Non-pigmented ciliary epithelial cell (primary cell): Measurements from ENCODE around the gene LPIN1.

Experiments used
- DNase-seq: peaks from one replicate; pipeline ENCODE4 v3.0.0-alpha.2; 2010; ENCODE audit warnings: low read depth

The LPIN1 gene

DNA sequence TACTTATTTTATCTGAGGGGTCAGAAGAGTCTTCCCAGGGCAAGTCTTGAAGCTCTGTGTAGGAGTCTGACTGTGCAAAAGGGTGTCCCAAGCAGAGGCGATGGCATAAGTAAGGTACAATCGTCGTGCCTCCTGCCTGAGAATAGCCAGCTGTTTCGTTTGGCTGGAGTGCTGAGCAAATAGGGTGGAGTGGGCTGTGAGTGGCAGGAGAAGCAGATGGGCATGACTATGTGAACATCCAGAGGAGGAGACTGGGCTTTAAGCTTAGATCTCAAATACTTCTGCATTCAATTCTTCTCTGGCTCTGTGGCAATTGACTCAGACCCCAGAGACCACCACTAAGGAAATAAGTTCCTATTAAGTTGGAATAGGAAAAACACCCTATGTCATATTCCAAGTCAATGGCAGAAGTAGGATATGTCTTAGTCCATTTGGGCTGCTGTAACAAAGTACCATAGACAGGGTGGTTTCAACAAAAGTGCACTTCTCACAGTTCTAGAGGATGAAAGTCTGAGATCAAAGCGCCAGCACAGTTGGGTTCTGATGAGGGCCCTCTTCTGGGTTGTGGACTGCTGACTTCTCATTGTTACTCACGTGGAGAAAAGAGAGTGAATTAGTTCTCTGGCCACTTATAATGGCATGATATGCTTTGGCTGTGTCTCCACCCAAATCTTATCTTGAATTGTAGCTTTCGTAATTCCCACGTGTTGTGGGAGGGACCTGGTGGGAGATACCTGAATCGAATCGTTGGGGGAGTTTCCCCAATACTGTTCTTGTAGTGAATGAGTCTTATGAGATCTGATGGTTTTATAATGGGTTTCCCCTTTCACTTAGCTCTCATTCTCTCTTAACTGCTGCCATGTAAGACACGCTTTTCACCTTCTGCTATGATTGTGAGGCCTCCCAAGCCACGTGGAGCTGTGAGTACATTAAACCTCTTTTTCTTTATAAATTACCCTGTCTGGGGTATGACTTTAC is 120.2 kb downstream of the LPIN1 start:
- DNase-seq, result no peak

DNA sequence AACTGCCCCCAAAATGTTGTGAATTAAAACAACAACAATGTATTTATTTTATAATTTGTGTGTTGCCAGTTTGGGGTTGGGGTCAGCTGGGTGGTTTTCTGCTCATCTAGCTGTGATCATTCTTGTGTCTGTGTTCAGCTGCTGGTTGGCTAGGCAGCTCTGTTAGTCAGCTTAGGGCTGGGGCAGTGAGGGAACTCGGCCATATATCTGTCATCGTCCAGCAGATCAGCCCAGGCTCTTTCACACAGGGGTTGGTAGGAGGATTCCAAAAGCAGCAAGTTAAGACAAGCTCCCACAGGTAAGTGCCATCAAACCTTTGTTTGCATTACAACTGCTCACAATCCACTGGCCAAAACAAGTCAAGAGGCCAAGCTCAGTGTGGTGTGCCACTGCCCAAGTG is 121.5 kb downstream of the LPIN1 start:
- no peak for DNase-seq

DNA sequence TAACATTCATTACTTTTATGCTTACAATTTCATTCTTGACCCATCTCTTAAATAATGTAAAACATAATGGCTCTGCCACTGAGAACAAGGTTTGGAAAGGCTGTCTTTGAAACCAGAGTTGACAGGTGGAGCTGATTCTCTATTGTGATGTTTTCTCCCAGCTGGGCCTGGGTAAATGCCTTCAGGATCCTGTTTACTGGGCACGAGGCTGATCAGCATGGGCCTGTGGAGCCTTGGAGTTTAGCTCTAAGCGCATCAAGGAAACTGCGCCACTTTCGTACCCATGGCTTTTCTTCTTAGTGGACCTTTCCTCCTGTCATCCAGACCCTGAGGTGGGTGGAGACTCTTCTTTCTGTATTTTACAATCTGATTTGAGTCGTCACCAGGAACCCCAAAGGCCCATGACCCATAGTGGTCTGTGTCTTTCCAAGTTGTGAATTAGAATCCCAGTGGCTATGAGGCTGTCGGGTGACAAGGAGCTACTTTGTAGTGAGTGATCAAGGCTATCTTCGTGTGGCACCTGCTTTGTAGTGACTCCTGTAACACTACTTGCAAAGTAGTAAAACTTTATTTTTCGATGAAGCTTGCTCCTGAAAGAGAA is 123.1 kb downstream of the LPIN1 start:
- no peak for DNase-seq

DNA sequence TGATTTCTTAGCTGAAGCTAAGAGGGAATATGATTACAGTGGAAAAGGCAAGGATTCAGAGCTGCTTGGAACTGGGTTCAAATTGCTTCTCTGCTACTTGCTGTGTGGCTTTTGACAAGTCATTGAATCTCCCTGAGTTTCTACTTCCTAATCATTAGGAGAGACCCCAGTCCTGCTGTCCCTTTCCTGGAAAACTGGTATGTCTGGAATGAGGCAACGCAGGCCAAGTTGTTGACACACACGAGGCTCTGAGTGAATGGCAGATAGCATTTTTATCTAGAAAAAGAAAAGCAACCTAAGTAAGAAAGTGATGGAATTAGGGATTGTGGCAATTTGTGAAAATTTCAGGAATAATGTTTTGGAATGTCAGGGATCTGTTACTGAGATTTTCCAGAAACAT is 123.6 kb downstream of the LPIN1 start:
- DNase-seq, result no peak

DNA sequence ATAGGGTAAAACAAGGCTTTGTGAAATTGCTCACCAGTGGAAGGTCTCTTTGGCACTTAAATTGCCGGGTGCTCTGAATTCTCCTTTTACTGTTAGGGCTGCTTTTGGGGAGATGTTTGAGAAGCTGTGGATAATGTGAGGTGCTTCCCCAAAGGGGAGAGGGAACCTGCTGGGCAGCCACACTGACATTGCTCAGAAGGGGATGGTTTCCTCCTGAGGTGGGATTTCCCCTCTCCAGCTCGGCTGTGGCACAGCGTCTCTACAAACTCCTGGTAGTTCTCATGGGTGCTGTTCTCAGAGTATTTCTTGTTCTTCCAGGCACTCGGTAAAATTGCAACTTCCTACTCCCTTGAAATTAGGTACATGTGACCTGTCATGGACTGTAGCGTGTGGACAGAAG is 124.2 kb downstream of the LPIN1 start:
- DNase-seq, result no peak

DNA sequence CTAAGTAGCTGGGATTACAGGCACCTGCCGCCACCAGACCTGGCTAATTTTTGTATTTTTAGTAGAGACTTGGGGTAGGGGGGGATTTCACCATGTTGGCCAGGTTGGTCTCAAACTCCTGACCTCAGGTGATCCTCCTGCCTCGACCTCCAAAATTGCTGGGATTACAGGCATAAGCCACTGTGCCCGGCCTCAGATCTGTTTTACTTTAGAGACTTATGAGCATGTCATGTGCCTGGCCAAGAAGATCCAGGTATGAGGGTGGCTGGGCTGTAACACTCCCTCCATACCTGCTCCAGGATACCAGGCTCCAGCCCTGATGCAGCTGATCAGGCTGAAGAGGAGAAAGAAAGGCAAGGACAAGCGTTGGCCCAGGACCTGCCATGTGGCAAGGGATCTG is 125.0 kb downstream of the LPIN1 start:
- DNase-seq, result no peak

DNA sequence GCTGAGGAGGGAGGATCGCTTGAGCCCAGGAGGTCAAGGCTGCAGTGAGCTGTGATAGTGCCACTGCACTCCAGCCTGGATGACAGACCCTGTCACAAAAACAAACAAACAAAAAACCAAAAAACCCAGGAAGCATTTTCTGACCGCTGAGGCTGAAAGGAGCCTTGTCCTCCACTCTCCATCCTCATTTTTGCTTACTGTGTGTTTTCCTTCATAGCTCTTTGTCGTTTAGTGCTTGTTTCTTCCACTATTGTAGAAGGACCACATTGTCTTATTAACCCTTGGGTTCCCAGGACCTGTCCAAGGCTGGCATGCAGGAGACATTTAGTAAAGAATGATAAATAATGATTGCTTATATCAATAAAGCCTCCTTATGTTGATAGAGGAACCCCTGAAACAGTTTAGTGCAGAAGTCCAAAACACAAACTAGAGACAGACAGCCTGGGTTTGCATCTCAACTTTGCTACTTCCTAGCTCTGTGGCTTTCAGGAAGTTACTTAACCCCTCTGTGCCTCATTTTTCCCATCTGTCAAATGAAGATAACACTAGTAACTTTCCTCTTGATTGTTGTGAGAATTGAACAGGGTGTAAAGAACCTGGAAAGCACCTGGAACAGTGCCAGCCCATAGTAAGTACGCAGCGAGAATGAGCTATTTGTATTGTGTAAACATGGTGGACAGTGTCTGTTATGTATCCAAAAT is 126.0 kb downstream of the LPIN1 start:
- DNase-seq, result no peak

DNA sequence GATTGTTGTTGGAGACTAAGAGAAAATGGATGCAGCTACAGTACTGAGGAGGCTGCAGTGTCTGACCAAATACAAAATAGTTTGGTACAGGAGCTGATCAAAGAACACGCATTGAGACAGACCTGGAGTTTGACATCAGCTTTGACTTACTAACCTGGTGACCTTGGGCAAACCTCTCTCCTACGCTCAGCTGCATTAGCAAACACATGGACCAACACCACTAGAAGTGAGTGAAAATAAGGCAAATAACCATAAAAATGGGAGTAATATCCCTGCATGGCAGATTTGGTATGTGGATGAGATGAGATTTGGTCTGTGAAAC is 126.5 kb downstream of the LPIN1 start:
- DNase-seq, result no peak

DNA sequence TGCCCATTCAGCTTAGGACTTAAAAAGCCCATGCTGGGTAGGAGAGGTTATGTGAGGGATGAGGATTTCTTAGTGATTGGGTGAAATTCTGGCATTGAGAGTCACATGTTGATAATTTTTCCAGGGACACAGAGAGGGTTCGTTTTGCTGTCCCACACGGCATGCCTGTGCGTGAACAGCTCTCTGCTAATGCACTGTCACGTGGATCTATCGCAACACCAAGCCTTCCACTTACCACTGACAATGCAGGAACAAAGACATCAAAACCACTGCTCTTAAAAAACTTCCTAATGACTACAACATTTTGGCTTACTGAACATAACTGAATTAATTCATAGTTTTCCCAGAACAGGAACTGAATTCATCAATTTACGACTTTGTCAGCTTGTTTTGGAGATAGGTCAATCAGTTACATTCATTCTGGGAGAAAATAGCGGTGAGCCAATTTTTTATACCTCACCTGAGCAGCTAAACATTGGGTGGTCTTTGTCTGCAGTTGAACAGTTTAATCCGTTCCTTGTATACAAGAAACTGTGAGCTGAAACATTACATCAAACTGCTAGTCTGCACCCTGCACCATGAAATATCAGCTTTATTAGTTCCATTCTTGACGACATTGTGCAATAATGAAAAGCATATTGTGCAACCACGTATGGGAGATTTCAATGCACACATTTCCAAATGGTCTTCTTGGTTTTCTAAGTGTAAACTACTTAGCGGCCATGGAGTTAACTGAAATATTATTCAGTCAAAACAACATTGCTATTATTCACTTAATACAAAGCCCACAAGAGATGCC is 127.1 kb downstream of the LPIN1 start:
- DNase-seq, result no peak

DNA sequence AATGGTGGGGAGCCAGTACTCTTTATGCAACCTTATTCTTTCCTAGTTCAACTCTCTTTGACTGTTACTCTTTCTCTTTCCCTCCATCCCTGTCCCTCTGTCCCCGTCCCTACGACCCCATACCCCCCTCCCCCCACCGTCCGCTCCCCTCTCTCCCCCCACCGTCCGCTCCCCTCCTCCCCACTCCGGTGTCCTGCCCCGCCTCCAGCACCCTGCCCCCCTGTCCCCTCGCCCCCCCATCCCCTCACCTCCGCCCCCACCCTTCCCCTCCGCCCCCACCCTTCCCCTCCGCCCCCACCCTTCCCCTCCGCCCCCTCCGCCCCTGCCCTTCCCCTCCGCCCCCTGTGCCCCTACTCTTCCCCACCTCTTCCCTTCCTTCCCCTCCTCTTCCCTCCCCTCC is 128.4 kb downstream of the LPIN1 start:
- no peak for DNase-seq

DNA sequence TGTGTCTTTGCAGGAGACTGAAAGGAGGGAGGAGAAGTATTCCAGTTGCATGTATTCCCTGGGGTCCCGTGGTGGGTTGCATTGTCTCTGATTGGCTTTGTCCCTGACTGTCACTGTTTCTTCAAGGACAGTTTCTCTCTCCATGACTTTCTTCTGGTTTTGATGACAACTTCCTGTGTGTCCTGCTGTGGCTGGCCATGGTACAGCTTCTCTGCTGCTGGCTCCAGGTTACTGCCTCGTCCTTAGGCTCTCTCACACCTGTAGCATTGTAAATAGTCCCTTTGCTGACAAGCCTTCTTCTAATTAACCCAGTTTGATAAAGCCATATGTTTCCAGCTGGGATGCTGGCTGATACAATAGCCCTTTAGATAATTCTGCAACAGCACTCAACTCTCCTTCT is 129.0 kb downstream of the LPIN1 start:
- no peak for DNase-seq

DNA sequence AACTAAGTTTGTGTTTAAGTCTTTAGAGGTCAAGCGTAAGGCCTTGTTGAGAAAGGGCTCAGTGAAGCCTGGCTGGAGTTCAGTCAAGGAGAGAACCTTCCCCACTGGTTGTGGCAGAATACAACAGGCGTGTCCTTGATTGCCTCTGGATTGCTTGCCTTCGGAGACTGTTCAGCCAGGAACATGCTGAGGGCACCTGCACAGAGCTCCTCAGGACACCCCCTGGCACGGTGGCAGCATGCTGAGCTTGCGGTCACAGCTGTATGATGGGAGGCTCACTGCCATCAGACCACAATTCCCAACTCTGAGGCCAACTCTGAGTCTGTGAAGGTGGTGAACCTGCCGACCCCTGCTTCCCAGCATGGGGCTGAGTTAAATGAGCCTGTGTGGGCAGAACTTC is 130.0 kb downstream of the LPIN1 start:
- no peak for DNase-seq

DNA sequence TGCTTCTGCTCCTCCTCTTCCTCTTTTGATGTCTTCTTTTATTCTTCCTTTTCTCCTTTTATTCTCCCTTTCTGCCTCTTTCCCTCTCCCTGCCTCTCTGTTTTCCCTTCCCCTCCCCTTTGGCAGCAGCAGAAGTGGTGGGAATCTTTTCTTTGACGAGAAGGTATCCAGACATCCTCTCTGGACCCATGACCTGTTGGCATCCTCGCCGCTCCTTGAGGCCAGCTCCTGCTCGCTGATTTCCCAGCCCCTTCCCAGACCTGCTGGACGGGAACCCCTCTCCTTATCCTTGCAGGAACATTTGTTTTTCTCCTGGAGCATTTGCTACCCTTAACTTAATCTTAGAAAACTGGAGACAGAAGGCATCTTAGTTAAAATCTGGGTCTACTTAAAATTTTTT is 130.5 kb downstream of the LPIN1 start:
- DNase-seq, result no peak
